CD4-positive, CD25-positive, alpha-beta regulatory T cell (primary cell): ENCODE measurements around the gene RIMBP2. TPM values are rescaled to one million over a fixed set of nuclear protein-coding genes. Genes with fewer than 3 reads are reported as not detected.

Source experiments
- polyA plus RNA-seq, 4 donors: library from polyadenylated mRNA; unstranded; fragments of 300-500 nt; fragmentation: Illumina TruSeq; gene quantifications; one replicate each; pipeline ENCODE4 v1.2.3, GENCODE V29; 2021
- total RNA-seq: library from RNA; stranded (reverse); gene quantifications from one replicate; pipeline ENCODE4 v1.2.3, GENCODE V29; 2022

RIMBP2 gene
- total and polyA plus RNA-seq, 5 donors from 2014 or later, result not detected

Other genes starting within 250 kb of the RIMBP2 start
- gene STX2, start 123.0 kb upstream of the RIMBP2 start, total RNA-seq, result 29.5 TPM
- 10 to 100 TPM; 10.7 to 11.8 (median 11.4) TPM for gene STX2, start 123.0 kb upstream of the RIMBP2 start, polyA plus RNA-seq
- 298 TPM for gene RAN, start 155.8 kb upstream of the RIMBP2 start, total RNA-seq
- 100 to 1,000 TPM; 682 to 837 (median 733) TPM for gene RAN, start 155.8 kb upstream of the RIMBP2 start, polyA plus RNA-seq
- gene ADGRD1, start 237.6 kb upstream of the RIMBP2 start, total RNA-seq, result not detected
- under 1 TPM in 1 of 4 donors, not detected in 3; 0.56 TPM for gene ADGRD1, start 237.6 kb upstream of the RIMBP2 start, polyA plus RNA-seq